GM23338 (cell line): Measurements from ENCODE around the gene TTBK2.

Source experiments
- CTCF ChIP-seq, 2 experiments: fragments of 200-600 bp in 1 of 2; sonication (generic) in 1 of 2; conservative IDR thresholded peaks; 2 replicates each; pipeline versions ENCODE4 v1.5.1 to v1.6.1; 2016 to 2017; ENCODE audit warnings: antibody characterized with exemption in 2 of 2, low read depth in 2 of 2, mild to moderate bottlenecking in 2 of 2, moderate library complexity in 1 of 2
- EZH2 ChIP-seq: fragments of 200-600 bp; sonication (generic); IDR thresholded peaks from one replicate; pipeline ENCODE4 v1.8.0; 2017; ENCODE audit warnings: antibody characterized with exemption, mild to moderate bottlenecking, low read depth; ENCODE audit not compliant: unreplicated experiment
- POLR2AphosphoS5 ChIP-seq: IDR thresholded peaks from 2 replicates; pipeline ENCODE4 v1.6.1; 2016; ENCODE audit warnings: antibody characterized with exemption, low read depth
- TF ChIP-seq, protein P1 (sequence below): IDR thresholded peaks from 2 replicates; pipeline ENCODE4 v1.6.1; 2016; ENCODE audit warnings: antibody characterized with exemption

- TF ChIP-seq CTCF (conservative IDR thresholded peaks at IDR 0.05; ENCODE audit: low read depth in 2 of 2) (no peak), EZH2 (no peak), POLR2AphosphoS5 (no peak)
- TF ChIP-seq, protein P1, sequence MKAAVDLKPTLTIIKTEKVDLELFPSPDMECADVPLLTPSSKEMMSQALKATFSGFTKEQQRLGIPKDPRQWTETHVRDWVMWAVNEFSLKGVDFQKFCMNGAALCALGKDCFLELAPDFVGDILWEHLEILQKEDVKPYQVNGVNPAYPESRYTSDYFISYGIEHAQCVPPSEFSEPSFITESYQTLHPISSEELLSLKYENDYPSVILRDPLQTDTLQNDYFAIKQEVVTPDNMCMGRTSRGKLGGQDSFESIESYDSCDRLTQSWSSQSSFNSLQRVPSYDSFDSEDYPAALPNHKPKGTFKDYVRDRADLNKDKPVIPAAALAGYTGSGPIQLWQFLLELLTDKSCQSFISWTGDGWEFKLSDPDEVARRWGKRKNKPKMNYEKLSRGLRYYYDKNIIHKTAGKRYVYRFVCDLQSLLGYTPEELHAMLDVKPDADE: no peak
Observed at GRCh38 chr15:42955518-42955917, 34.9 kb upstream of the TTBK2 start.
